DOHH2 (cell line): ENCODE results near the gene CDS1.
"Not testable (repeated sequence)": the region's sequence is repeated elsewhere in the genome, so short reads cannot be mapped to it uniquely, and the experiment has no call there.

Source experiments
- H3F3A ChIP-seq: fragments of 200-600 bp; sonication (generic), shearing (Covaris generic); 2 replicates; pipeline ENCODE4 v1.6.0; 2016; ENCODE audit warnings: antibody characterized with exemption, mild to moderate bottlenecking; ENCODE audit not compliant: control insufficient read depth, insufficient read depth
- H3K27ac ChIP-seq: fragments of 200-600 bp; sonication (generic); 2 replicates; pipeline ENCODE4 v1.5.1; 2014; ENCODE audit warnings: low read depth, mild to moderate bottlenecking, low read length, moderate library complexity
- H3K27me3 ChIP-seq: fragments of 200-600 bp; sonication (generic); 2 replicates; pipeline ENCODE4 v1.6.1; 2014; ENCODE audit warnings: mild to moderate bottlenecking, low read length, mixed read lengths; ENCODE audit not compliant: control insufficient read depth
- H3K36me3 ChIP-seq: fragments of 200-600 bp; sonication (generic); 2 replicates; pipeline ENCODE4 v1.6.1; 2014; ENCODE audit warnings: mild to moderate bottlenecking, low read length, moderate library complexity, mixed read lengths; ENCODE audit not compliant: control insufficient read depth
- H3K4me1 ChIP-seq: fragments of 200-600 bp; sonication (generic); 2 replicates; pipeline ENCODE4 v1.6.1; 2014; ENCODE audit warnings: mild to moderate bottlenecking, low read length, mixed read lengths; ENCODE audit not compliant: control insufficient read depth
- H3K4me2 ChIP-seq: fragments of 200-600 bp; sonication (generic); 2 replicates; pipeline ENCODE4 v1.6.0; 2014; ENCODE audit warnings: mild to moderate bottlenecking, low read length, moderate library complexity
- H3K4me3 ChIP-seq: fragments of 200-600 bp; sonication (generic); 2 replicates; pipeline ENCODE4 v1.5.1; 2014; ENCODE audit warnings: mild to moderate bottlenecking, low read length, mixed read lengths
- H3K79me2 ChIP-seq: fragments of 200-600 bp; sonication (generic); 2 replicates; pipeline ENCODE4 v1.6.1; 2014; ENCODE audit warnings: mild to moderate bottlenecking, low read length, mixed read lengths; ENCODE audit not compliant: control insufficient read depth
- H3K9me2 ChIP-seq: fragments of 200-600 bp; sonication (generic); replicated peaks from 2 replicates; pipeline ENCODE4 v1.6.1; 2014; ENCODE audit warnings: mild to moderate bottlenecking, low read length, mixed read lengths; ENCODE audit not compliant: control insufficient read depth
- H3K9me3 ChIP-seq: fragments of 200-600 bp; sonication (generic); 2 replicates; pipeline ENCODE4 v1.6.1; 2014; ENCODE audit warnings: antibody characterized with exemption, low read length, mixed read lengths; ENCODE audit not compliant: control insufficient read depth, insufficient read depth
- H4K20me1 ChIP-seq: fragments of 200-600 bp; sonication (generic); 2 replicates; pipeline ENCODE4 v1.6.0; 2014; ENCODE audit warnings: low read depth, mild to moderate bottlenecking, antibody characterized with exemption, low read length, moderate library complexity; ENCODE audit not compliant: control insufficient read depth, insufficient read depth
- CTCF ChIP-seq: fragments of 200-600 bp; sonication (generic); IDR thresholded peaks from one replicate; pipeline ENCODE4 v1.5.1; 2014; ENCODE audit warnings: antibody characterized with exemption, mild to moderate bottlenecking, low read depth, low read length; ENCODE audit not compliant: poor library complexity, severe bottlenecking
- EZH2phosphoT487 ChIP-seq: fragments of 200-600 bp; sonication (generic); IDR thresholded peaks from 2 replicates; pipeline ENCODE4 v1.6.1; 2017; ENCODE audit warnings: borderline replicate concordance, mild to moderate bottlenecking, antibody characterized with exemption, low read length, moderate library complexity, mixed read lengths

The CDS1 gene

GRCh38 chr4:84547211-84547610, 35.7 kb upstream of the CDS1 start:
- H3K79me2 ChIP-seq = no peaks in the 10 kb centered on the region
- H4K20me1 ChIP-seq = no peaks in the 10 kb centered on the region
- no peaks in the 10 kb centered on the region for H3K4me1 ChIP-seq
- no peaks in the 10 kb centered on the region for H3K36me3 ChIP-seq
- no peak overlapping the region for H3K4me3 ChIP-seq
- no peaks in the 10 kb centered on the region for H3K9me2 ChIP-seq
- no peaks in the 10 kb centered on the region for H3K9me3 ChIP-seq
- H3K27me3 ChIP-seq = no peaks in the 10 kb centered on the region
- no peaks in the 10 kb centered on the region for H3F3A ChIP-seq
- no peak overlapping the region for H3K27ac ChIP-seq
- TF ChIP-seq EZH2phosphoT487 (no peak), CTCF (no peak)
- H3K4me2 ChIP-seq = no peak overlapping the region

GRCh38 chr4:84549191-84549590, 33.7 kb upstream of the CDS1 start:
- not testable (repeated sequence) for H3K4me2 ChIP-seq, H3F3A ChIP-seq, H3K36me3 ChIP-seq, H3K4me3 ChIP-seq, H3K9me3 ChIP-seq, H3K79me2 ChIP-seq, H4K20me1 ChIP-seq, H3K4me1 ChIP-seq, H3K27me3 ChIP-seq, H3K27ac ChIP-seq, H3K9me2 ChIP-seq

GRCh38 chr4:84562156-84562555, 20.8 kb upstream of the CDS1 start:
- Histone ChIP-seq H3K9me2 (no peaks in the 10 kb centered on the region), H3K4me2 (no peak overlapping the region), H3K36me3 (no peaks in the 10 kb centered on the region), H3K9me3 (no peaks in the 10 kb centered on the region), H3K27me3 (no peaks in the 10 kb centered on the region), H3K4me3 (no peak overlapping the region), H4K20me1 (no peaks in the 10 kb centered on the region), H3K4me1 (no peaks in the 10 kb centered on the region), H3K27ac (no peak overlapping the region), H3F3A (no peaks in the 10 kb centered on the region), H3K79me2 (no peaks in the 10 kb centered on the region)
- TF ChIP-seq EZH2phosphoT487 (no peak), CTCF (no peak)

- H3K27ac ChIP-seq = no peak overlapping the region
- H3F3A ChIP-seq = no peaks in the 10 kb centered on the region
- no peak overlapping the region for H3K4me2 ChIP-seq
- no peak for TF ChIP-seq EZH2phosphoT487
- no peaks in the 10 kb centered on the region for H3K27me3 ChIP-seq
- H3K36me3 ChIP-seq = no peaks in the 10 kb centered on the region
- no peaks in the 10 kb centered on the region for H3K9me2 ChIP-seq
- no peaks in the 10 kb centered on the region for H4K20me1 ChIP-seq
- no peaks in the 10 kb centered on the region for H3K4me1 ChIP-seq
- no peak overlapping the region for H3K4me3 ChIP-seq
- H3K79me2 ChIP-seq = no peaks in the 10 kb centered on the region
- H3K9me3 ChIP-seq = no peaks in the 10 kb centered on the region
Observed at GRCh38 chr4:84563002-84563401, 19.9 kb upstream of the CDS1 start.
